GM10266 (cell line): ENCODE measurements around the gene RIMBP2.

Experiments
- DNase-seq: peaks from one replicate; pipeline ENCODE4 v3.0.0; 2012; ENCODE audit errors: extremely low spot score
- CTCF ChIP-seq: IDR thresholded peaks from 2 replicates; pipeline ENCODE4 v1.5.1; 2012; ENCODE audit warnings: mild to moderate bottlenecking, low read depth; ENCODE audit not compliant: control insufficient read depth, insufficient read depth; ENCODE audit errors: missing control alignments

The RIMBP2 gene

GRCh38 chr12:130514149-130514551 is 201.9 kb downstream of the RIMBP2 start:
- TF ChIP-seq CTCF = no peak
- no peak for DNase-seq

GRCh38 chr12:130513556-130513955 is 202.5 kb downstream of the RIMBP2 start:
- TF ChIP-seq CTCF = no peak
- no peak for DNase-seq

- TF ChIP-seq CTCF = no peak
- DNase-seq = no peak
Observed at GRCh38 chr12:130511285-130511684, 204.8 kb downstream of the RIMBP2 start.

- no peak for TF ChIP-seq CTCF
- no peak for DNase-seq
Observed at GRCh38 chr12:130509454-130509853, 206.6 kb downstream of the RIMBP2 start.

- DNase-seq = no peak
Observed at GRCh38 chr12:130508847-130509246, 207.3 kb downstream of the RIMBP2 start.

GRCh38 chr12:130508318-130508717 is 207.8 kb downstream of the RIMBP2 start:
- no peak for TF ChIP-seq CTCF
- no peak for DNase-seq

More at GRCh38 chr12:130508847-130509246, 207.3 kb downstream of the RIMBP2 start:
- no peak for TF ChIP-seq CTCF

GRCh38 chr12:130506844-130507243 is 209.3 kb downstream of the RIMBP2 start:
- no peak for TF ChIP-seq CTCF
- no peak for DNase-seq
